Sigmoid colon (tissue), 7 donors: ENCODE results near the gene PNKP. TPM values are rescaled to one million over a fixed set of nuclear protein-coding genes. Genes with fewer than 3 reads are reported as not detected.

ENCODE experiments used
- DNase-seq: peaks from one replicate; pipeline ENCODE4 v3.0.0-alpha.2; 2019
- H3K27ac ChIP-seq, 4 donors: fragments of 200-600 bp; sonication (generic); one replicate each; pipeline ENCODE4 v1.5.1; 2016 to 2019; ENCODE audit warnings: mild to moderate bottlenecking in 1 of 4
- H3K27me3 ChIP-seq, 3 donors: fragments of 200-600 bp; sonication (generic); one replicate each; pipeline ENCODE4 v1.5.1; 2019; ENCODE audit warnings: mild to moderate bottlenecking in 1 of 3
- H3K36me3 ChIP-seq, 4 donors: fragments of 200-600 bp; sonication (generic); one replicate each; pipeline ENCODE4 v1.5.1; 2016 to 2019
- H3K4me1 ChIP-seq, 4 donors: fragments of 200-600 bp; sonication (generic); one replicate each; pipeline ENCODE4 v1.5.1; 2017 to 2019
- H3K4me3 ChIP-seq, 4 donors: fragments of 200-600 bp; sonication (generic); one replicate each; pipeline ENCODE4 v1.5.1; 2017 to 2019; ENCODE audit warnings: mild to moderate bottlenecking in 2 of 4, moderate library complexity in 1 of 4
- H3K9me3 ChIP-seq, 4 donors: fragments of 200-600 bp in 3 of 4; sonication (generic) in 3 of 4; one replicate each; pipeline versions ENCODE4 v1.5.1 to v1.6.1; 2013 to 2019
- EP300 ChIP-seq, 4 donors: sonication (generic); formaldehyde crosslinking; IDR thresholded peaks; one replicate each; pipeline ENCODE4 v1.6.1; 2017; ENCODE audit warnings: antibody characterized with exemption in 4 of 4
- POLR2A ChIP-seq, 2 donors: fragments of 450-650 bp; IDR thresholded peaks; one replicate each; pipeline ENCODE4 v1.6.1; 2016; ENCODE audit warnings: antibody characterized with exemption in 2 of 2, mild to moderate bottlenecking in 2 of 2, moderate library complexity in 2 of 2
- POLR2AphosphoS5 ChIP-seq, 4 donors: sonication (generic); formaldehyde crosslinking; IDR thresholded peaks; one replicate each; pipeline ENCODE4 v1.6.1; 2017; ENCODE audit warnings: antibody characterized with exemption in 4 of 4
- WGBS, 2 donors: extraction: QIAGEN DNeasy Blood & Tissue Kit; methylation state at CpG; one replicate each; pipeline ENCODE4 v1.1.7; 2013; 5-methylcytosine and 5-hydroxymethylcytosine counted together
- intact Hi-C: fragments of 100-400 bp; cut with DNase I; formaldehyde crosslinking; loops from one replicate; pipeline ENCODE4 v1.15.1; 2023
- polyA plus RNA-seq, 3 donors: library from polyadenylated mRNA; stranded (reverse); fragments of 200-250 nt; gene quantifications; one replicate each; pipeline ENCODE4 v1.2.3, GENCODE V29; 2013
- total RNA-seq, 4 donors: library from RNA; depleted of rRNA; stranded (reverse); fragments of >200 nt; gene quantifications; one replicate each; pipeline ENCODE4 v1.1.0, GENCODE V29; 2016
- TF ChIP-seq, protein P1 (sequence below), 4 experiments: fragments of 450-650 bp in 3 of 4; fragments of 200-600 bp in 1 of 4; IDR thresholded peaks; one replicate each; pipeline ENCODE4 v1.5.1; 2016 to 2019; ENCODE audit warnings: antibody characterized with exemption in 4 of 4, mild to moderate bottlenecking in 3 of 4, moderate library complexity in 2 of 4
- donor health status: healthy with polysubstance abuse.
- donor health status: Bipolar disorder and iron deficiency.
- donor health status: healthy.

Gene PNKP
- total and polyA plus RNA-seq, 7 donors: 27.0 to 88.8 (median 34.0) TPM

DNA sequence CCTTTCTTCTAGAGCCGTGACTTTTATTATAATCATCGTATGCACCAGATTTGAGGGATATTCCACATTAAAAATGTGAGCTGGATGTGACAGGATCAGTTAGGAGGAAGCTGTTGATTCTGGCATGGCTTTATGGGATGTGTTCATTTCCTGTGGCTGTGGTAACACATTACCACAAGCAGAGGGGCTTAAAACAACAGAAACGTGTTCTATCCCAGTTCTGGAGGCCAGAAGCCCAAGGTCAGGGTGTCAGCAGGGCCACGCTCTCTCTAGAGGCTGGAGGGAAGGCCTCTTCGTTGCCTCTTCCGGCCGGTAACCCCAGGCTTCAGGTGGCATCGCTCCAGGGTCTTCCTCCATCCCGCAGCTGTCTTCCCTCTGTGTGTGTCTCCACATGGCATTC is 34.8 kb downstream of the PNKP start:
- Histone ChIP-seq H3K4me1 (no peaks in the 10 kb centered on the region), H3K27me3 (no peaks in the 10 kb centered on the region), H3K9me3 (no peaks in the 10 kb centered on the region), H3K36me3 (peaks cover 40 to 100% (median 81%) of the 10 kb centered on the region in 4 donors), H3K27ac (no peak overlapping the region), H3K4me3 (no peak overlapping the region)
- intact Hi-C loops: no loop called here
- no peak for DNase-seq
- TF ChIP-seq, protein P1, sequence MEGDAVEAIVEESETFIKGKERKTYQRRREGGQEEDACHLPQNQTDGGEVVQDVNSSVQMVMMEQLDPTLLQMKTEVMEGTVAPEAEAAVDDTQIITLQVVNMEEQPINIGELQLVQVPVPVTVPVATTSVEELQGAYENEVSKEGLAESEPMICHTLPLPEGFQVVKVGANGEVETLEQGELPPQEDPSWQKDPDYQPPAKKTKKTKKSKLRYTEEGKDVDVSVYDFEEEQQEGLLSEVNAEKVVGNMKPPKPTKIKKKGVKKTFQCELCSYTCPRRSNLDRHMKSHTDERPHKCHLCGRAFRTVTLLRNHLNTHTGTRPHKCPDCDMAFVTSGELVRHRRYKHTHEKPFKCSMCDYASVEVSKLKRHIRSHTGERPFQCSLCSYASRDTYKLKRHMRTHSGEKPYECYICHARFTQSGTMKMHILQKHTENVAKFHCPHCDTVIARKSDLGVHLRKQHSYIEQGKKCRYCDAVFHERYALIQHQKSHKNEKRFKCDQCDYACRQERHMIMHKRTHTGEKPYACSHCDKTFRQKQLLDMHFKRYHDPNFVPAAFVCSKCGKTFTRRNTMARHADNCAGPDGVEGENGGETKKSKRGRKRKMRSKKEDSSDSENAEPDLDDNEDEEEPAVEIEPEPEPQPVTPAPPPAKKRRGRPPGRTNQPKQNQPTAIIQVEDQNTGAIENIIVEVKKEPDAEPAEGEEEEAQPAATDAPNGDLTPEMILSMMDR (IDR thresholded peaks at IDR 0.05): no peak
- 78 to 80% methylated on average over 9 of the region's 9 CpGs for WGBS, 2 donors

- no peak overlapping the region for H3K4me3 ChIP-seq
- DNase-seq: no peak
- WGBS, 2 donors: 93 to 96% methylated on average over 8 of the region's 8 CpGs
- peaks cover 36 to 98% (median 76%) of the 10 kb centered on the region in 4 donors for H3K36me3 ChIP-seq
- H3K27ac ChIP-seq: no peak overlapping the region
- TF ChIP-seq EP300 (IDR thresholded peaks at IDR 0.05) (no peak), POLR2A (IDR thresholded peaks at IDR 0.05) (no peak), POLR2AphosphoS5 (IDR thresholded peaks at IDR 0.05) (no peak)
- TF ChIP-seq, protein P1 (IDR thresholded peaks at IDR 0.05): no peak
- H3K9me3 ChIP-seq: no peaks in the 10 kb centered on the region
- intact Hi-C loops: no loop called here
- no peaks in the 10 kb centered on the region for H3K27me3 ChIP-seq
- H3K4me1 ChIP-seq: no peaks in the 10 kb centered on the region
Observed at GRCh38 chr19:49831592-49831991, 35.8 kb downstream of the PNKP start.

GRCh38 chr19:49830766-49831165 is 36.6 kb downstream of the PNKP start:
- no peak overlapping the region for H3K27ac ChIP-seq
- H3K27me3 ChIP-seq: no peaks in the 10 kb centered on the region
- TF ChIP-seq EP300 (IDR thresholded peaks at IDR 0.05): no peak
- no peak for TF ChIP-seq POLR2AphosphoS5 (IDR thresholded peaks at IDR 0.05)
- no peak for TF ChIP-seq POLR2A (IDR thresholded peaks at IDR 0.05)
- TF ChIP-seq, protein P1 (IDR thresholded peaks at IDR 0.05): no peak
- WGBS, 2 donors: 93 to 94% methylated on average over 12 of the region's 12 CpGs
- H3K36me3 ChIP-seq: peaks cover 30 to 89% (median 68%) of the 10 kb centered on the region in 4 donors
- no peak overlapping the region for H3K4me3 ChIP-seq
- H3K4me1 ChIP-seq: no peaks in the 10 kb centered on the region
- H3K9me3 ChIP-seq: no peaks in the 10 kb centered on the region
- intact Hi-C loops: no loop called here
- no peak for DNase-seq

- no peak for TF ChIP-seq POLR2A (IDR thresholded peaks at IDR 0.05)
- TF ChIP-seq POLR2AphosphoS5 (IDR thresholded peaks at IDR 0.05): no peak
- TF ChIP-seq EP300 (IDR thresholded peaks at IDR 0.05): no peak
- TF ChIP-seq, protein P1 (IDR thresholded peaks at IDR 0.05): no peak
- WGBS, 2 donors: 95 to 96% methylated on average over 18 of the region's 18 CpGs
- peaks cover 24 to 79% (median 57%) of the 10 kb centered on the region in 4 donors for H3K36me3 ChIP-seq
- no peaks in the 10 kb centered on the region for H3K9me3 ChIP-seq
- no peaks in the 10 kb centered on the region for H3K27me3 ChIP-seq
- no peak overlapping the region for H3K4me3 ChIP-seq
- intact Hi-C loops: no loop called here
- no peak for DNase-seq
- H3K4me1 ChIP-seq: no peaks in the 10 kb centered on the region
- H3K27ac ChIP-seq: no peak overlapping the region
Observed at GRCh38 chr19:49829721-49830120, 37.7 kb downstream of the PNKP start.

DNA sequence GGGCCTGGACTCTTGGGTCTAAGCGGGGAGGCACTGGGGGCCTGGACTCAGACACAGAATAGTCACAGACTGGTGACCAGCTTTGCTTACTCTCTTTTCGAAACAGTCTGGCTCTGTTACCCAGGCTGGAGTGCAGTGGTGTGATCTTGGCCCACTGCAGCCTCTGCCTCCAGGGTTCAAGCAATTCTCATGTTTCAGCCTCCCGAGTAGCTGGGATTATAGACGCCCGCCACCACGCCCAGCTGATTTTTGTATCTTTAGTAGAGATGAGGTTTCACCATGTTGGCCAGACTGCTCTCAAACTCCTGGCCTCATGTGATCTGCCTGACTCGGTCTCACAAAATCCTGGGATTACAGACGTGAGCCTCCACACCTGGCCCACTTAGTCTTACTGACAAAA is 38.2 kb downstream of the PNKP start:
- no peaks in the 10 kb centered on the region for H3K4me1 ChIP-seq
- no peak overlapping the region for H3K27ac ChIP-seq
- peaks cover 23 to 75% (median 52%) of the 10 kb centered on the region in 4 donors for H3K36me3 ChIP-seq
- 90% methylated on average over 8 of the region's 8 CpGs for WGBS, 2 donors
- no peaks in the 10 kb centered on the region for H3K27me3 ChIP-seq
- intact Hi-C loops: no loop called here
- H3K9me3 ChIP-seq: no peaks in the 10 kb centered on the region
- no peak for TF ChIP-seq EP300 (IDR thresholded peaks at IDR 0.05)
- TF ChIP-seq, protein P1 (IDR thresholded peaks at IDR 0.05): no peak
- no peak for TF ChIP-seq POLR2AphosphoS5 (IDR thresholded peaks at IDR 0.05)
- TF ChIP-seq POLR2A (IDR thresholded peaks at IDR 0.05): no peak
- DNase-seq: no peak
- H3K4me3 ChIP-seq: no peak overlapping the region
